Heart left ventricle (tissue), 13 donors: ENCODE measurements around the gene FBXL7.

ENCODE experiments used
- POLR2A ChIP-seq, 2 donors: fragments of 450-650 bp; IDR thresholded peaks; one replicate each; pipeline ENCODE4 v1.6.1; 2017; ENCODE audit warnings: antibody characterized with exemption in 2 of 2, mild to moderate bottlenecking in 2 of 2, moderate library complexity in 2 of 2
- TF ChIP-seq, protein P1 (sequence below), 12 donors: fragments of 200-600 bp; sonication (generic) in 4 of 12; IDR thresholded peaks; one replicate each; pipeline versions ENCODE4 v1.5.0 to v1.8.0; 2018 to 2022; ENCODE audit warnings: antibody characterized with exemption in 12 of 12, mild to moderate bottlenecking in 5 of 12
- donor health status: ischemic (EF 13 %, LVEDD 7.1; RV severe dilation, severe dysfunction).
- donor health status: DM: no; HTN: yes; CAD: no.
- donor health status: DM: no; HTN: no; CAD: no.
- donor health status: ischemic (EF 25% LVEDD 6.9; RV normal size, moderate dysfunction).
- donor health status: ischemic (EF 25% LVEDD 5.7; RV mildly dilated, moderate dysfunction).
- donor health status: ischemic (EF 35%, LVEDD 5.7; RV mildly dilated, moderate dysfunction).
- donor health status: nonischemic (EF 11% LVEDD 7.7; RV severe dilation, severe dysfunction).
- donor health status: DM: yes; HTN: yes; CAD: no.
- donor health status: PGD.
- donor health status: ischemic (EF 29% LVEDD 5.4; RV normal size, mild dysfunction).
- donor health status: nonischemic (EF 23%, LVEDD 6.1; RV moderate dilation, normal function).

DNA sequence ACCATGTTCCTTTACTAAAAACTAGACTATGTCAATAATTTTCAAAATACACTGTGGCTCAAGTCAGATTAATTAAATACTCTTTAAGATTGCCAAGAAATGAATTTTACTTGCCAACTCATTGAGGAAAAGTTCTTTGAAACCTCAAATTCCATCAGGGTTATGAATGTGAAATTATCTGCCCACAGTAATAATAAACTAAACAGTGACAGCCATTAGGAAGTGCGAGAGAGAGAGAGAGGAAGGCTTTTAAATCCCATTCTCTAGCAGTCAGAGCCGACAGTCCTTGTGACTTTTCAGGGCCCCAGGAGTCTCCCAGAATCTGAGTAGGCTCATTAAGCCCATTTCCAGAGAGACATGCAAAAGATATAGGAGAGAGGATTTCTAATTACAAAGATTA lies 443.5 kb downstream of the FBXL7 start:
- TF ChIP-seq POLR2A (IDR thresholded peaks at IDR 0.05), result no peak
- TF ChIP-seq, protein P1, sequence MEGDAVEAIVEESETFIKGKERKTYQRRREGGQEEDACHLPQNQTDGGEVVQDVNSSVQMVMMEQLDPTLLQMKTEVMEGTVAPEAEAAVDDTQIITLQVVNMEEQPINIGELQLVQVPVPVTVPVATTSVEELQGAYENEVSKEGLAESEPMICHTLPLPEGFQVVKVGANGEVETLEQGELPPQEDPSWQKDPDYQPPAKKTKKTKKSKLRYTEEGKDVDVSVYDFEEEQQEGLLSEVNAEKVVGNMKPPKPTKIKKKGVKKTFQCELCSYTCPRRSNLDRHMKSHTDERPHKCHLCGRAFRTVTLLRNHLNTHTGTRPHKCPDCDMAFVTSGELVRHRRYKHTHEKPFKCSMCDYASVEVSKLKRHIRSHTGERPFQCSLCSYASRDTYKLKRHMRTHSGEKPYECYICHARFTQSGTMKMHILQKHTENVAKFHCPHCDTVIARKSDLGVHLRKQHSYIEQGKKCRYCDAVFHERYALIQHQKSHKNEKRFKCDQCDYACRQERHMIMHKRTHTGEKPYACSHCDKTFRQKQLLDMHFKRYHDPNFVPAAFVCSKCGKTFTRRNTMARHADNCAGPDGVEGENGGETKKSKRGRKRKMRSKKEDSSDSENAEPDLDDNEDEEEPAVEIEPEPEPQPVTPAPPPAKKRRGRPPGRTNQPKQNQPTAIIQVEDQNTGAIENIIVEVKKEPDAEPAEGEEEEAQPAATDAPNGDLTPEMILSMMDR (IDR thresholded peaks at IDR 0.05), result no peak
